ENCODE data around the gene TNFRSF17.

- TF ChIP-seq NFIC (IDR thresholded peaks at IDR 0.05; ENCODE audit: low read depth, low read length) = no peak
- TF ChIP-seq POLR2AphosphoS5 (IDR thresholded peaks at IDR 0.05; ENCODE audit: low read length) = no peak
- TF ChIP-seq CTCF (IDR thresholded peaks at IDR 0.05 in 2 of 3, conservative IDR thresholded peaks at IDR 0.05 in 1 of 3; ENCODE audit: control insufficient read depth in 2 of 3, extremely low read depth in 1 of 3, insufficient read depth in 1 of 3, low read depth in 3 of 3, low read length in 3 of 3) = no peak
- no peak for TF ChIP-seq CEBPB (IDR thresholded peaks at IDR 0.05; ENCODE audit: borderline replicate concordance in 1 of 2, low read depth in 2 of 2, low read length in 2 of 2)
- no peak for TF ChIP-seq MAX (IDR thresholded peaks at IDR 0.05; ENCODE audit: low read depth, low read length)
- no peak for TF ChIP-seq ZNF24 (IDR thresholded peaks at IDR 0.05)
- TF ChIP-seq IRF5 (IDR thresholded peaks at IDR 0.05; ENCODE audit: borderline replicate concordance) = no peak
These were observed 1.3 kb upstream of the TNFRSF17 start for GRCh38 chr16:11963706-11964105.
